ENCODE measurements around the gene JPH4.

DNA sequence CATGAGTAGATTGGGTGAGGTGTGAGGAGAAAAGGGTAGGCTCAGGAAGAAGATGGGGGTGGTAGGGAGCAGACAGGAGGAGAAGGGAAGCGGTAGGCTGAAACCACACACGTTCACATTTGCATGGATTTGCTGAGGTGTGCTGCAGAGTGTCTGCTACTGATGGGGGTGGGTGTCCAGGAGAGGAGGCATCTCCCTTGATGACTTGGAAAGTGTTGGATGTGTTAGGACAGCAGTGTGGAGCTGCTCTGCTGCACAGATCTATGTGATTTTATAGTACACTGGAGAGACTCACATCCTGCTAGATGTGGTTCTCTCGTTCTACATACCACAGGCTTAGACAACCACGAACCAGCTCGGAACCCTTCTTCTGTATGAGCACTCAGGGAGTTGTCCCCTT lies 36.3 kb downstream of the JPH4 start:
- TF ChIP-seq, protein P1, sequence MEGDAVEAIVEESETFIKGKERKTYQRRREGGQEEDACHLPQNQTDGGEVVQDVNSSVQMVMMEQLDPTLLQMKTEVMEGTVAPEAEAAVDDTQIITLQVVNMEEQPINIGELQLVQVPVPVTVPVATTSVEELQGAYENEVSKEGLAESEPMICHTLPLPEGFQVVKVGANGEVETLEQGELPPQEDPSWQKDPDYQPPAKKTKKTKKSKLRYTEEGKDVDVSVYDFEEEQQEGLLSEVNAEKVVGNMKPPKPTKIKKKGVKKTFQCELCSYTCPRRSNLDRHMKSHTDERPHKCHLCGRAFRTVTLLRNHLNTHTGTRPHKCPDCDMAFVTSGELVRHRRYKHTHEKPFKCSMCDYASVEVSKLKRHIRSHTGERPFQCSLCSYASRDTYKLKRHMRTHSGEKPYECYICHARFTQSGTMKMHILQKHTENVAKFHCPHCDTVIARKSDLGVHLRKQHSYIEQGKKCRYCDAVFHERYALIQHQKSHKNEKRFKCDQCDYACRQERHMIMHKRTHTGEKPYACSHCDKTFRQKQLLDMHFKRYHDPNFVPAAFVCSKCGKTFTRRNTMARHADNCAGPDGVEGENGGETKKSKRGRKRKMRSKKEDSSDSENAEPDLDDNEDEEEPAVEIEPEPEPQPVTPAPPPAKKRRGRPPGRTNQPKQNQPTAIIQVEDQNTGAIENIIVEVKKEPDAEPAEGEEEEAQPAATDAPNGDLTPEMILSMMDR (IDR thresholded peaks at IDR 0.05): no peak
- no peak for TF ChIP-seq POLR2A (IDR thresholded peaks at IDR 0.05)
